Measurements from ENCODE around the gene BAHCC1.

Gene BAHCC1

DNA sequence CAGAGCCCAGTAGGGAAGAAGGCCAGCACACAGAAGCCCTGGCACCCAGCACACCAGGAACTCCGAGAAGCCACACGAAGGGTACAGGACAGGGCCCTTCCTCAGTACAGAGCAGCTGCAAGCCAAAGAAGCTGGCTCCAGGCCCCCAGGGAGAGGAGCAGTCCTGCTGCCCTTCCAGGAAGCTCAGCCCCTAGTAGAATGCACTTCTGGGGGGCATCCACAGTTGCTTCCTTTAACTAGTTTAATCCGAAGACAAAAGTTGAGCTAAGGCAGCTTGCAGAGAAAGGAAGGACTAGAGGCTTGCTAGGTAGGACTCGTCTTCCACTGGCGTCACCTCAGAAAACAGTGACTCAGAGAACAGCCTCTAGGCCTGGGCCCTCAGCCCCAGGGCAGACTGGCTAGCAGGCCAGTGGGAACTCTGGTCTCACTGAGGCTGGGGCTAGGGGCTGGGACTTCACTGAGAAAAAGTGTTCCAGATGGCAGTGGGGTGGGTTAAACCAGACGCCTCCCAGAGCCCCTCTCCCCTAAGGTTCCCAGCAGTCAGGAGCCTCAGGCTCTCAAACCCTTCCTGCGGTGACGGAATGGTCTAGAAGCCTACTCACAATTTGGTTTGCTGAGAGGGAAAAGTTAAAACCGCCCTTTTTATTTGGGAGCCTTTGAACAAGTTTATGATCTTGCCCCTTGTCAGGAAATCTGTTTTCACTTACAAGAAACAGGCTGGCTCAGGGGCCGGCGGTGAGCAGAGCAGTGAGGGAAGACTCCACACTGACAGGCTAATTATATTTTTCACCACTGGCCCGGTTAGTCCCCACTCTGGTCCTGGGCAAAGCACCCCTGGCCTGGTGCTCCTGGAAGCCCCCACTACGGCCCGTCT is 75.9 kb downstream of the BAHCC1 start:
- no peak overlapping the region for H3K4me3 ChIP-seq (ENCODE audit: low read depth, low read length)
- TF ChIP-seq, protein P1, sequence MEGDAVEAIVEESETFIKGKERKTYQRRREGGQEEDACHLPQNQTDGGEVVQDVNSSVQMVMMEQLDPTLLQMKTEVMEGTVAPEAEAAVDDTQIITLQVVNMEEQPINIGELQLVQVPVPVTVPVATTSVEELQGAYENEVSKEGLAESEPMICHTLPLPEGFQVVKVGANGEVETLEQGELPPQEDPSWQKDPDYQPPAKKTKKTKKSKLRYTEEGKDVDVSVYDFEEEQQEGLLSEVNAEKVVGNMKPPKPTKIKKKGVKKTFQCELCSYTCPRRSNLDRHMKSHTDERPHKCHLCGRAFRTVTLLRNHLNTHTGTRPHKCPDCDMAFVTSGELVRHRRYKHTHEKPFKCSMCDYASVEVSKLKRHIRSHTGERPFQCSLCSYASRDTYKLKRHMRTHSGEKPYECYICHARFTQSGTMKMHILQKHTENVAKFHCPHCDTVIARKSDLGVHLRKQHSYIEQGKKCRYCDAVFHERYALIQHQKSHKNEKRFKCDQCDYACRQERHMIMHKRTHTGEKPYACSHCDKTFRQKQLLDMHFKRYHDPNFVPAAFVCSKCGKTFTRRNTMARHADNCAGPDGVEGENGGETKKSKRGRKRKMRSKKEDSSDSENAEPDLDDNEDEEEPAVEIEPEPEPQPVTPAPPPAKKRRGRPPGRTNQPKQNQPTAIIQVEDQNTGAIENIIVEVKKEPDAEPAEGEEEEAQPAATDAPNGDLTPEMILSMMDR (IDR thresholded peaks at IDR 0.05; ENCODE audit: control insufficient read depth, extremely low read depth, insufficient read depth) = no peak
- DNase-seq (ENCODE audit: low read depth) = no peak

DNA sequence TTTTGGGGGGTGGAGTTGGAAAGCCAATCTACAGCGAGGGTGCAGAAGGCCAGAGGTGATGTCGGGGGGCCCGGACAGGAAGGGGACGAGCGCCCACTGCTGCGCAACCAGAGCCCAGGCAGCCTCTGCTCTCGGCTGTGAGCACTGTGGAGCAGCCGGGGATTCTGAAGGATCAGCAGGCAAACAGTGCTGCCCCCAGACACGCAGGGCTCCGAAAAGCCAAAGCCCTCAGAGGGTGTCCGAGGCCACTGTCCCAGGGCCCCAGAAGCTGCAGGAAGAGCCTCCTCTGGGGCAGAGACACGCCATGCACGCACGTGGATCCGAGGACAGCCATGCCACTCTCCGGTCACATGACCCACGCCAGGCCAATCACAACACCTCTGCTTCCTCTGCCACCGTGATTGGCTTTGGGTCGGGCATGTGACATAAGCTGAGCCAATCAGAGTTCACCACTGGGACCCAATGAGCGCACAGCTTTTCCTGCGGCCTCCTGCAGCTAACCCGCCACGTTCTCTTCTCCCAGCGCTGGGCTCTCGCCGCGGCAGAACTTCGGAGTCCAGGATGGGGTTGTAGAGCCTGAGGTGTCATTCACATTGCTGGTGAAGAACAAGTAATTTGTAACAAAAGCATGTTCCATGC is 76.7 kb downstream of the BAHCC1 start:
- TF ChIP-seq, protein P1 (IDR thresholded peaks at IDR 0.05; ENCODE audit: control insufficient read depth, extremely low read depth, insufficient read depth) = no peak
- no peak overlapping the region for H3K4me3 ChIP-seq (ENCODE audit: low read depth, low read length)
- DNase-seq (ENCODE audit: low read depth) = no peak

DNA sequence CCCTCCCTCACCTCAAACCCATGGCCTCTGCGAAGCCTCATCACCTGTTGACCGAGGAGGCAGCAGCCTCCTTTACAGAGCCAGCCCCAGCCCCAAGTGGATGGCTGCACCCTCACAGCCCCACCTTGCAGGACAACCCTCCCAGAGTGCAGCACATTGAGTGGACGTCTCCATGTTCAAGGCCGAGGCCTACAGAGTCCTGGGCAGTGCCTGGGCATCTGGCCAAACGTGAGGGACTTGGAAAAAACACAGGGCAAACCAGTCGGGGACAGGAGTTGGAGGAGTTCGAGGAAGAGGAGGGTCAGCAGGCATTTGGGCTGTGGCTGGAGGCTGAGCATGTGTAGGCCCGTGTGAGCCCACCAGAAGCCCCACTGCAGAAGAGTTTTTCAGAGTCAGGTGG is 77.8 kb downstream of the BAHCC1 start:
- H3K4me3 ChIP-seq (ENCODE audit: low read depth, low read length) = no peak overlapping the region
- no peak for DNase-seq (ENCODE audit: low read depth)
- TF ChIP-seq, protein P1 (IDR thresholded peaks at IDR 0.05; ENCODE audit: control insufficient read depth, extremely low read depth, insufficient read depth) = no peak

DNA sequence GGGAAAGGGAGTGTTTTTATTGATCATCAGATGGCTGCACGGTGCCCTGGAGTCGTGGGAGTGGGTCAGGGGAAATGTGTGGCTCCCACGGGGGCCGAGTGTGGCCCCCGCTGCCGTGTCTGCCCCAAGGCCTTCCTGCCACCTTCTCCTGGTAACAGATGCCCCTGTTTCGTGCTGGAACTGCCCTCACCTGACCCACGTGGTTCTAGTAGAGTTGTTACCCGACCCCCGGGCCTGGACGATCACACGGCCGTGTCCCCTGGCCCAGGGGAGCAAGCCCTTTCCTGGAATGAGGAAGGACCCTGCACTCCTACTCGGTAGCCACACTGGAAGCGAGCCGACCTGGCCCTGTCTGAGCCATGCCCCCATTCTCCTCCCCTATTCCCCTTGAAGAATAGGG is 79.7 kb downstream of the BAHCC1 start:
- no peak for DNase-seq (ENCODE audit: low read depth)
- no peak overlapping the region for H3K4me3 ChIP-seq (ENCODE audit: low read depth, low read length)
- TF ChIP-seq, protein P1 (IDR thresholded peaks at IDR 0.05; ENCODE audit: control insufficient read depth, extremely low read depth, insufficient read depth) = no peak

- H3K4me3 ChIP-seq (ENCODE audit: low read depth, low read length) = no peak overlapping the region
- TF ChIP-seq, protein P1 (IDR thresholded peaks at IDR 0.05; ENCODE audit: control insufficient read depth, extremely low read depth, insufficient read depth) = no peak
- DNase-seq (ENCODE audit: low read depth) = no peak
These were observed 80.8 kb downstream of the BAHCC1 start for GRCh38 chr17:81476097-81476496.

DNA sequence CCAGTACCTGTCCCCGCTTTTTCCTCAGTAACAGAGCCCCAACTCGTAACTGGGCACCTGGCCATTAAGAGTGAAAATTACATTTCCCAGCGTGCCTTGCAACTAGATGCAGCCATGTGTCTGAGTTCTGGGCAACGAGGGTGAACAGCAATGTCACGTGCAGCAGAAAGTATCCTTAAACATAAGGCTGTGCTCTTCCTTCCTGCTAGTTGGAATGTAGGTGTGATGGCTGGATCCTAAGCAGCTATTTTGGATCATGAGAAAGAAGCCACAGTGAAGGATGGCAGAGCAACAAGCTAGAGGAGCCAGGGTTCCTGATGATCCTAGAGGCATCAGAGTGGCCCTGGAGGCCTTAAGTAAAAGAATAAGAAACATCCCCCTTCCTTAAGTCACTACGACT is 81.4 kb downstream of the BAHCC1 start:
- no peak overlapping the region for H3K4me3 ChIP-seq (ENCODE audit: low read depth, low read length)
- no peak for DNase-seq (ENCODE audit: low read depth)
- TF ChIP-seq, protein P1 (IDR thresholded peaks at IDR 0.05; ENCODE audit: control insufficient read depth, extremely low read depth, insufficient read depth) = no peak

All from LNCaP clone FGC (cell line).